Measurements from ENCODE around the gene ARFGEF2. TPM values are rescaled to one million over a fixed set of nuclear protein-coding genes. Genes with fewer than 3 reads are reported as not detected.

Gene ARFGEF2
- total and polyA plus RNA-seq, 8 donors: 6.9 to 26.2 (median 23.0) TPM

GRCh38 chr20:48891235-48892048 lies 30.1 kb upstream of the ARFGEF2 start:
- Histone ChIP-seq H3K4me3 (no peak overlapping the region), H3K27me3 (no peaks in the 10 kb centered on the region), H3K36me3 (no peaks in the 10 kb centered on the region), H3K4me1 (no peaks in the 10 kb centered on the region), H3K27ac (no peak overlapping the region), H3K9me3 (no peaks in the 10 kb centered on the region)
- FAIRE-seq (no peak), ATAC-seq (no peak), DNase-seq (no peak)
- intact Hi-C loops (cut with DNase I): no loop called here
- WGBS, 2 donors: 34 to 60% methylated on average over 4 of the region's 4 CpGs
- no peak for TF ChIP-seq CTCF (IDR thresholded peaks at IDR 0.05)

- no peak overlapping the region for H3K4me3 ChIP-seq
- no peaks in the 10 kb centered on the region for H3K4me1 ChIP-seq
- DNase-seq (no peak), FAIRE-seq (no peak), ATAC-seq (no peak)
- no peak overlapping the region for H3K27ac ChIP-seq
- no peaks in the 10 kb centered on the region for H3K36me3 ChIP-seq
- intact Hi-C loops (cut with DNase I): no loop called here
- WGBS, 2 donors: 50 to 77% methylated on average over 3 of the region's 3 CpGs
- TF ChIP-seq CTCF (IDR thresholded peaks at IDR 0.05): no peak
- no peaks in the 10 kb centered on the region for H3K27me3 ChIP-seq
- no peaks in the 10 kb centered on the region for H3K9me3 ChIP-seq
Measured at GRCh38 chr20:48892049-48892470, 29.5 kb upstream of the ARFGEF2 start.

GRCh38 chr20:48892891-48893290 lies 28.6 kb upstream of the ARFGEF2 start:
- Histone ChIP-seq H3K9me3 (no peaks in the 10 kb centered on the region), H3K36me3 (no peaks in the 10 kb centered on the region), H3K4me3 (no peak overlapping the region), H3K27ac (no peak overlapping the region), H3K4me1 (no peaks in the 10 kb centered on the region), H3K27me3 (no peaks in the 10 kb centered on the region)
- DNase-seq (no peak), FAIRE-seq (no peak), ATAC-seq (no peak)
- WGBS, 2 donors: 48 to 59% methylated on average over 2 of the region's 2 CpGs
- intact Hi-C loops (cut with DNase I): no loop called here
- TF ChIP-seq CTCF (IDR thresholded peaks at IDR 0.05): no peak

- no peak for DNase-seq
Measured at GRCh38 chr20:48893374-48893773, 28.1 kb upstream of the ARFGEF2 start.

More at GRCh38 chr20:48893374-48893773, 28.1 kb upstream of the ARFGEF2 start:
- no peak overlapping the region for H3K4me3 ChIP-seq
- H3K4me1 ChIP-seq: no peaks in the 10 kb centered on the region
- no peaks in the 10 kb centered on the region for H3K36me3 ChIP-seq
- no peak for TF ChIP-seq CTCF (IDR thresholded peaks at IDR 0.05)
- no peak for ATAC-seq
- FAIRE-seq: no peak
- H3K27ac ChIP-seq: no peak overlapping the region
- intact Hi-C loops (cut with DNase I): no loop called here
- no peaks in the 10 kb centered on the region for H3K9me3 ChIP-seq
- H3K27me3 ChIP-seq: no peaks in the 10 kb centered on the region
